Suprapubic skin (tissue), 4 donors: ENCODE results near the gene MRPL10. TPM values are rescaled to one million over a fixed set of nuclear protein-coding genes. Genes with fewer than 3 reads are reported as not detected.
A peak's percentile ranks its signal among the peaks of the same experiment; 100 is the strongest.

ENCODE experiments used
- DNase-seq, 2 donors: peaks; one replicate each; pipeline ENCODE4 v3.0.0-alpha.2; 2019; ENCODE audit warnings: low spot score in 2 of 2
- H3K27ac ChIP-seq: fragments of 200-600 bp; sonication (generic); one replicate; pipeline ENCODE4 v1.5.1; 2019
- H3K27me3 ChIP-seq: fragments of 200-600 bp; sonication (generic); one replicate; pipeline ENCODE4 v1.5.1; 2019
- H3K36me3 ChIP-seq: fragments of 200-600 bp; sonication (generic); one replicate; pipeline ENCODE4 v1.5.1; 2019
- H3K4me1 ChIP-seq: fragments of 200-600 bp; sonication (generic); one replicate; pipeline ENCODE4 v1.5.1; 2019
- H3K4me3 ChIP-seq: fragments of 200-600 bp; sonication (generic); one replicate; pipeline ENCODE4 v1.5.1; 2019; ENCODE audit warnings: mild to moderate bottlenecking
- H3K9me3 ChIP-seq: fragments of 200-600 bp; sonication (generic); one replicate; pipeline ENCODE4 v1.5.1; 2019
- CTCF ChIP-seq, 2 donors: fragments of 200-600 bp in 1 of 2; fragments of 450-650 bp in 1 of 2; sonication (generic) in 1 of 2; IDR thresholded peaks; one replicate each; pipeline ENCODE4 v1.5.1; 2016 to 2019; ENCODE audit warnings: antibody characterized with exemption in 2 of 2, mild to moderate bottlenecking in 1 of 2, moderate library complexity in 1 of 2
- EP300 ChIP-seq: sonication (generic); formaldehyde crosslinking; IDR thresholded peaks from one replicate; pipeline ENCODE4 v1.6.1; 2017; ENCODE audit warnings: antibody characterized with exemption
- POLR2A ChIP-seq, 2 donors: fragments of 450-650 bp; IDR thresholded peaks; one replicate each; pipeline ENCODE4 v1.6.1; 2017; ENCODE audit warnings: antibody characterized with exemption in 2 of 2, mild to moderate bottlenecking in 2 of 2, moderate library complexity in 2 of 2
- POLR2AphosphoS5 ChIP-seq, 3 donors: sonication (generic); formaldehyde crosslinking; IDR thresholded peaks; one replicate each; pipeline ENCODE4 v1.6.1; 2017; ENCODE audit warnings: antibody characterized with exemption in 3 of 3
- WGBS: methylation state at CpG from one replicate; pipeline ENCODE4 v1.1.5; 2018; 5-methylcytosine and 5-hydroxymethylcytosine counted together
- total RNA-seq, 4 donors: library from RNA; depleted of rRNA; stranded (reverse); fragments of >200 nt; gene quantifications; one replicate each; pipeline ENCODE4 v1.1.0, GENCODE V29; 2016

Gene MRPL10
- total RNA-seq, 4 donors from 2014 or later: 27.7 to 33.8 (median 31.2) TPM

- Histone ChIP-seq H3K27ac (no peak overlapping the region), H3K36me3 (peaks cover 49% of the 10 kb centered on the region), H3K4me3 (no peak overlapping the region), H3K4me1 (peaks cover 24% of the 10 kb centered on the region), H3K9me3 (no peaks in the 10 kb centered on the region), H3K27me3 (no peaks in the 10 kb centered on the region)
- WGBS: 44% methylated on average over 9 of the region's 10 CpGs
- DNase-seq: peak; percentile 46 to 74
- TF ChIP-seq EP300: no peak
- no peak for TF ChIP-seq CTCF (IDR thresholded peaks at IDR 0.05)
- no peak for TF ChIP-seq POLR2AphosphoS5 (IDR thresholded peaks at IDR 0.05)
- no peak for TF ChIP-seq POLR2A (IDR thresholded peaks at IDR 0.05)
Measured at GRCh38 chr17:47810200-47810821, 21.0 kb downstream of the MRPL10 start.

GRCh38 chr17:47808830-47809480, 22.4 kb downstream of the MRPL10 start:
- Histone ChIP-seq H3K27ac (no peak overlapping the region), H3K27me3 (no peaks in the 10 kb centered on the region), H3K9me3 (no peaks in the 10 kb centered on the region), H3K36me3 (peaks cover 36% of the 10 kb centered on the region), H3K4me3 (no peak overlapping the region), H3K4me1 (peaks cover 24% of the 10 kb centered on the region)
- WGBS: 97% methylated on average over 7 of the region's 22 CpGs
- TF ChIP-seq POLR2AphosphoS5 (IDR thresholded peaks at IDR 0.05) (no peak), EP300 (no peak), CTCF (IDR thresholded peaks at IDR 0.05) (no peak), POLR2A (IDR thresholded peaks at IDR 0.05) (no peak)
- peak; percentile 51 to 78 for DNase-seq

- H3K9me3 ChIP-seq: no peaks in the 10 kb centered on the region
- peaks cover 24% of the 10 kb centered on the region for H3K4me1 ChIP-seq
- TF ChIP-seq CTCF (IDR thresholded peaks at IDR 0.05) (no peak), EP300 (no peak), POLR2AphosphoS5 (IDR thresholded peaks at IDR 0.05) (no peak), POLR2A (IDR thresholded peaks at IDR 0.05) (no peak)
- peak; percentile 38 to 74 for DNase-seq
- 90% methylated on average over 10 of the region's 20 CpGs for WGBS
- no peak overlapping the region for H3K4me3 ChIP-seq
- H3K36me3 ChIP-seq: peaks cover 36% of the 10 kb centered on the region
- no peak overlapping the region for H3K27ac ChIP-seq
- H3K27me3 ChIP-seq: no peaks in the 10 kb centered on the region
Measured at GRCh38 chr17:47808036-47808829, 23.1 kb downstream of the MRPL10 start.

- WGBS: 93% methylated on average over 9 of the region's 11 CpGs
- peak; percentile 21 to 50 for DNase-seq
- TF ChIP-seq CTCF (IDR thresholded peaks at IDR 0.05): no peak
- TF ChIP-seq POLR2A (IDR thresholded peaks at IDR 0.05): no peak
- TF ChIP-seq POLR2AphosphoS5 (IDR thresholded peaks at IDR 0.05): no peak
- H3K4me3 ChIP-seq: no peak overlapping the region
- peaks cover 28% of the 10 kb centered on the region for H3K36me3 ChIP-seq
- no peaks in the 10 kb centered on the region for H3K27me3 ChIP-seq
- no peaks in the 10 kb centered on the region for H3K9me3 ChIP-seq
- H3K27ac ChIP-seq: no peak overlapping the region
- peaks cover 24% of the 10 kb centered on the region for H3K4me1 ChIP-seq
Measured at GRCh38 chr17:47807421-47807820, 23.9 kb downstream of the MRPL10 start.

- peaks cover 24% of the 10 kb centered on the region for H3K4me1 ChIP-seq
- peak; percentile 36 to 69 for DNase-seq
- peaks cover 28% of the 10 kb centered on the region for H3K36me3 ChIP-seq
- H3K27ac ChIP-seq: no peak overlapping the region
- H3K9me3 ChIP-seq: no peaks in the 10 kb centered on the region
- TF ChIP-seq POLR2A (IDR thresholded peaks at IDR 0.05) (no peak), CTCF (IDR thresholded peaks at IDR 0.05) (no peak)
- no peaks in the 10 kb centered on the region for H3K27me3 ChIP-seq
- no peak overlapping the region for H3K4me3 ChIP-seq
- WGBS: 68% methylated on average over 9 of the region's 9 CpGs
Measured at GRCh38 chr17:47806913-47807255, 24.5 kb downstream of the MRPL10 start.
